IPS-18a (cell line): ENCODE measurements around the gene TK2.

Experiments
- H3K27ac ChIP-seq: one replicate; pipeline ENCODE4 v1.5.1; 2013; ENCODE audit warnings: low read length
- H3K27me3 ChIP-seq: one replicate; pipeline ENCODE4 v1.6.1; 2013; ENCODE audit warnings: mild to moderate bottlenecking, low read length; ENCODE audit not compliant: control insufficient read depth, insufficient read depth
- H3K36me3 ChIP-seq: one replicate; pipeline ENCODE4 v1.6.1; 2013; ENCODE audit warnings: low read depth, low read length; ENCODE audit not compliant: control insufficient read depth
- H3K4me1 ChIP-seq: one replicate; pipeline ENCODE4 v1.6.1; 2013; ENCODE audit warnings: low read depth, low read length; ENCODE audit not compliant: control insufficient read depth
- H3K4me3 ChIP-seq: one replicate; pipeline ENCODE4 v1.5.1; 2013; ENCODE audit warnings: low read length
- H3K9ac ChIP-seq: one replicate; pipeline ENCODE4 v1.6.1; 2013; ENCODE audit warnings: mild to moderate bottlenecking, low read length, moderate library complexity
- H3K9me3 ChIP-seq: one replicate; pipeline ENCODE4 v1.6.1; 2013; ENCODE audit warnings: low read depth, low read length; ENCODE audit not compliant: control insufficient read depth

The TK2 gene

DNA sequence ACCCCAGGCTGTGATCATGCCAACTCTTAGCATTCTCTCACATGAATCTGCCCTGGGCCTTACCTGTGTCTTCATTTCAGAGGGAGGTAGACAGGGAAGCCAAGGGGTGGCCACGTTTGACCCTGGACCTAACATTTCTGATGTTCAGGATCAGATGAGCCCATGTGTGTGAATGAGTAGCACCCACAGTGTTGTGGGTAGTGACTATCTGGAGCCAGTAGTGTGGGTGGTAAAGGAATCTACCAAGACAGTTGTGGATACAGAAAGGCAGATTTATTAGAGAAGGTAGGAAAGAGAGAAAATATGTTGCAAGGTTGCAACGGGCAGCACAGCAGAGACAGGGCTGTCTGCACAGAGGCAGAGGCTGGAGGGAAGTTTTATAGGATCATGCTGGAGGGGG lies 60.5 kb downstream of the TK2 start:
- Histone ChIP-seq H3K27ac (no peak overlapping the region), H3K27me3 (no peaks in the 10 kb centered on the region), H3K9me3 (no peaks in the 10 kb centered on the region), H3K9ac (no peak overlapping the region), H3K36me3 (no peaks in the 10 kb centered on the region), H3K4me1 (no peaks in the 10 kb centered on the region), H3K4me3 (no peak overlapping the region)

DNA sequence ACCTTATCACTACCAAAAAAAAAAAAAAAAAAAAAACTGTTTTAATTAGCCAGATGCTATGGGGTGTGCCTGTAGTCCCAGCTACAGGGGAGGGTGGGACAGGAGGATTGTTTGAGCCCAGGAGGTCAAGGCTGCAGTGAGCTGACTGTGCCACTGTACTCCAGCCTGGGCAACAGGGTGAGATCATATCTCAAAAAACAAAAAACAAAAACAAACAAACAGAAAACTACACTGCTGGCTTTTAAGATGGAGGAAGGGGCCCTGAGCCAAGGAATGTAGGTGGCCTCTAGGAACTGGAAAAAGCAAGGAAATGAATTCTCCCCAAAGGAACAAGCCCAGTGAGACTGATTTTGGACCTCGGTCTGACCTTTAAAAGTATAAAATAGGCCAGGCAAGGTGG lies 61.4 kb downstream of the TK2 start:
- H3K4me3 ChIP-seq: no peak overlapping the region
- H3K9ac ChIP-seq: no peak overlapping the region
- H3K27ac ChIP-seq: no peak overlapping the region
- no peaks in the 10 kb centered on the region for H3K27me3 ChIP-seq
- H3K9me3 ChIP-seq: no peaks in the 10 kb centered on the region
- H3K4me1 ChIP-seq: no peaks in the 10 kb centered on the region
- no peaks in the 10 kb centered on the region for H3K36me3 ChIP-seq

DNA sequence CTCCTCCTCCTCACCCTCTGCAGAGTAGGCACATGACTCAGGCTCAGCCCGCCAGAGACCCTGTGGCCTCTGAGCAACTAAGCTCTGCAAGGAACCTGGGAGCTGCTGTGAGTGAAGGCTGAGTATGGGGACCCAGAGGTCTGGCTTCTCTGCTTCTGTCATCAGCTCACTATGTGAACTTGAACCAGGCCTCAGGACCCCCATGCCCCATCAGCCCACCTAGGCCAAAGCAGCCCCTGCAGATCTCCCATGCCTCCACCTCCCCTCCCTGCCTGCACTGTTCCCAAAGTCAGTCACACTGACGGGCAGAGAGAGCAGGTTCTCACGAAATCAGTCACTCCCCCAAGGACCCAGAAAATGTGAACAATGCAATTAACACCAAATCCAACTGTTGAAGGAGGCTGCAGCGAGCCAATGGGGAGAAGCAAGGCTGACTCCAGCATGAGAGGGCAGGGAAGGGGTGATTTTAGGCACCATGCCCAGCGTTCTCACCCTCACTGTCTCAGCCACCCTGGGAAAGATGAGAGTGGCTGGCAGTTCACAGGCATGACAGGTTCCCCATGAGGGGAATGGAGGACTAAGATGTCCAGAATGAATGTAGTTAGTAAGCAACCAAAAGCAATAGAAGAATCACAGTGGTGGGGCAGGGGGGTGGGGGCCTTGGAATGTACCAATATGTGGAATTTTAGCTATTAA lies 62.2 kb downstream of the TK2 start:
- H3K27me3 ChIP-seq: no peaks in the 10 kb centered on the region
- H3K4me3 ChIP-seq: no peak overlapping the region
- no peaks in the 10 kb centered on the region for H3K4me1 ChIP-seq
- no peaks in the 10 kb centered on the region for H3K9me3 ChIP-seq
- H3K27ac ChIP-seq: no peak overlapping the region
- H3K9ac ChIP-seq: no peak overlapping the region
- no peaks in the 10 kb centered on the region for H3K36me3 ChIP-seq

DNA sequence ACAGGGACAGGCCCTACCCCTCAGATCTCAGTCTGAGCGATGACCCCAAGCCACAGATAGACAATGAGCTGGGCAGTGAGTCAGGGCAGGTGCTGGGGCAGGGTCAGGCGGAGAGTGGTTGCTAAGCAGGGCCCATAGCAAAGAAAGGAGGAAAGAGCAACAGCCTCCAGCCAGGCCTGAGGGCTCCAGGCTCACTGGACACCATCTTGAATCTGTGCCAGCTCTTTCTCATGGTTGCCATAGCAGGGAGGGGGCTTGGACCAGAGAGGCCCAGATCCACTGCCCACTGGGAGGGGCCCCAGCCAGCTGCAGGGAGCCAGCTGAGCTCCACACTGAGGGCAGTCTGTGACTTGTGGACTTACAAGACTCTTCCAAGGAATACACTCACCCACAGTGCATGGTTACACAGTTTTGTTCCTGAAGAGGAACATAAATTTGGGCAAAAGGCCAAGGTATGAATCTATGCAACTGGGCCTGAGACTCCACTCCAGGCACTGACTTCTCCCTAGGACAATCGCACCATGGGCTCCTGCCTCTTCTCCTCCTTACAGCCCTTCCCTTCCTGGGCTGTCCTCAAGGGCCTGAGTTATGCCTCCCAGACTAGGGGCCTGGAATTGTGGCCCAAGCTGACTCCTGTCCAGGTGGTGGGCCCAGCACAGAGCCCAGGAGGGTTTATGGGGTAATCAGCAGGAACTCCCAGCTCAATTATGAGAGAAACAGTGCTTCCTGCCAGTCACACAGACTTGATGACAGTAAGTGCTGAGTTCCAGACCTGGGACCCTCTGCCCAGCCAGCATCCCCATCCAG lies 62.9 kb downstream of the TK2 start:
- Histone ChIP-seq H3K4me1 (no peaks in the 10 kb centered on the region), H3K27me3 (no peaks in the 10 kb centered on the region), H3K9me3 (no peaks in the 10 kb centered on the region), H3K27ac (no peak overlapping the region), H3K9ac (no peak overlapping the region), H3K4me3 (no peak overlapping the region), H3K36me3 (no peaks in the 10 kb centered on the region)

DNA sequence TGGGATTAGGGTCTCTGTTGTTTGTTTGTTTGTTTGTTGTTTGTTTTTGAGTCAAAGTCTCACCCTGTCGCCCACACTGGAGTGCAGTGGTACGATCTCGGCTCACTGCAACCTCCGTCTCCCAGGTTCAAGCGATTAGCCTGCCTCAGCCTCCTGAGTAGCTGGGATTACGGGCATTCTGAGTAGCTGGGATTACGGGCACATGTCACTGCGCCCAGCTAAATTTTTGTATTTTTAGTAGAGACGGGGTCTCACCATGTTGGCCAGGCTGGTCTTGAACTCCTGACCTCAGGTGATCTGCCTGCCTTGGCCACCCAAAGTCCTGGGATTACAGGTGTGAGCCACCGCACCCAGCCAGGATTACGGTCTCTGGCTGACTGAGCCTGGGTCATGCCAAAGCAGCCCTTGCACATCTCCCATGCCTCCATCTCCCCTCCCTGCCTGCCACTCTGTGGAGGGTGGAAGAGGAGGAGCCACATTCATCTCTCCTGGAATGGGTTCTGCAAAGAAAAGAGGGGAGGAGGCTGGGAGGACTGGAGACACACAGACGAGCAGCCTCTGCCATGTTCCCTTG lies 63.6 kb downstream of the TK2 start:
- H3K27me3 ChIP-seq: no peaks in the 10 kb centered on the region
- H3K4me3 ChIP-seq: no peak overlapping the region
- no peaks in the 10 kb centered on the region for H3K4me1 ChIP-seq
- H3K36me3 ChIP-seq: no peaks in the 10 kb centered on the region
- no peaks in the 10 kb centered on the region for H3K9me3 ChIP-seq
- no peak overlapping the region for H3K9ac ChIP-seq
- H3K27ac ChIP-seq: no peak overlapping the region

DNA sequence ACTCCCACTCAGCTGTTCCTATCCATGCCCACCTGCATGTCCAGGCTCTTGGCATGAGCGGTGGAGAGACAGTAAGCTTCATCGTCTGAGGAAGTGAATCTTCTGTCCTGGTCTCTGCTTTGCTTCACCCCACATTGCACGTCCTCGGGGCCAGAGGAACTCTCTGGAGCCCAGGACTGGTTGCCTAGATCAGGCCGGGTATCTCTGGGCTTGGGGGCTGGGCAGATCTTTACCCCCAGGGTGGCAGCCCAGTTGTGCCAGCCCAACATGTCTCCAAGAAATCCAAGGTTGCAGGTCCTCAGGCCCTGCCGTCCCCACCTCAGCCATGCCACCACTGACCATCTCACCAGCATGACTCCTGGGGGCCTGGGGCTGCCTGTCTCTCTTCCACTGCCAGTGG lies 64.5 kb downstream of the TK2 start:
- H3K4me1 ChIP-seq: no peaks in the 10 kb centered on the region
- H3K27ac ChIP-seq: no peak overlapping the region
- no peaks in the 10 kb centered on the region for H3K9me3 ChIP-seq
- H3K9ac ChIP-seq: no peak overlapping the region
- no peaks in the 10 kb centered on the region for H3K36me3 ChIP-seq
- H3K27me3 ChIP-seq: no peaks in the 10 kb centered on the region
- H3K4me3 ChIP-seq: no peak overlapping the region

DNA sequence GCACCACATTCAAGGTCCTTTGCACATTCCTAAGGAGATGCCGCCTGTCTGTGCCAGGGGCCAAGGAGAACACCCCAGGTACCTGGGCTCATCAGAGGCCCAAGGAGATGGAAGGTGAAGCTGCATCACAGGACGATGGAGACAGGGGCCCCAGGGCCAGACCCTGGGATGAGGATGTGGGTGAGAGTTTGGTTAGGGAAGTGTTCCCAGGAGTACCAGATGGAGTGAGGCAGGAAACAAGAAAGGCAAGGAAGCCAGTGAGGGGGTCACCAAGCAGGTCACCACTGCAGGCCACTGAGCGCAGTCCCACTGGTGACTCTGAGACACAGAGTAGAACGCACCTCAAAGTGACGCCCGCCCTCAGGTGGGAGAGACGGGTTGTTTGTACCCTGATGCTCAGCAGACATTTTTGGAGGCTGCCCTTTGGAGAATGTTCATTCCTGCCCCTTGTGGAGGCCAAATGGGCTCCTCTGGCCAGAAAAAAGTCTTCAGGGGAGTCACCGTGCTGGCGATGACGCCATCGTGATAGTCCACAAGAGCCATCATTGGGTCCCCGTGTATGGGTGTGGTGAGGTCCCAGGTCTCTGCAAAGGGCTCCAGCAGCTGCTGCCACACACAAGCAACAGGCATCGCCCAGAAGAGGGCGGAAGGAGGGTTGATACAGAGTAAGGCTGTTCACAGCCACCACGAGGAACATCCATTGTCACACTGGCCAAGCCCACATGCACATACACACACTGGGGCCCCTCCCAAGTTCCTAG lies 65.3 kb downstream of the TK2 start:
- Histone ChIP-seq H3K36me3 (no peaks in the 10 kb centered on the region), H3K4me1 (no peaks in the 10 kb centered on the region), H3K27ac (no peak overlapping the region), H3K4me3 (no peak overlapping the region), H3K27me3 (no peaks in the 10 kb centered on the region), H3K9ac (no peak overlapping the region), H3K9me3 (no peaks in the 10 kb centered on the region)

DNA sequence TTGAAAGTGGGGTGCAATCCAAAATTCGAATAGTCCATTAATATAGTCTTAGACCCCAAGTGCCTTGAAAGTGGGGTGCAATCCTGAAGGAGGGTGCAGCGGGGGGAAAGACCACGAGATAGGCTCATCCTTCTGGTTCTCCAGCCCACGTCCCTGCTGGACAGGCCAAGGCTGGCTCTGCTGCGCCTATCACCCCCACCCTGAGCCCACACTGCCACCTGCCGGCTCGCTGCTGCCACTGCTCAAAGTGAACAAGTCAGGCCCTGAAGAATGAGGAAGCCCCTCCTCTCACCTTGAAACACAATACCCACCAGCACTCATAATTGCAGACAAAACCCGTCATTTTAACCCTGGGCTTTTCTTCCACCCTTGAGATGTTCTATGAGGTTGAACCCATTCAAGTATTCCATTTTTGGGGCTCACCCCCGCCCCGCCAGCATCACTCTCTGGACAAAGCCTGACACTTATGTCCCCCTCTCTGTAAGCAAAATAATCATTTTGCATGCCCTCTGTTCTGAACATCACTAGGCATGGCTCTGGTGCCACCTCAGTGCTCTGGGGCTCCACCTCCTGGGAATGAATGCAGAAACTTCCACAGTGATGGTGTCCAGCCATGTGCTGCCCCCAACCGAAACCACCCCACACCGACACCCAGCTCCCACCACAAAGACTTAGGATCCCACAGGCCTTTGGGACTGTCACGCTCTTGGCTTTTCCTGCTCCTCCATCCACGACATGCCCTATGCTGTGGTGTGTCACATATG lies 66.1 kb downstream of the TK2 start:
- Histone ChIP-seq H3K27me3 (no peaks in the 10 kb centered on the region), H3K9ac (no peak overlapping the region), H3K27ac (no peak overlapping the region), H3K4me3 (no peak overlapping the region), H3K36me3 (no peaks in the 10 kb centered on the region), H3K9me3 (no peaks in the 10 kb centered on the region), H3K4me1 (no peaks in the 10 kb centered on the region)

DNA sequence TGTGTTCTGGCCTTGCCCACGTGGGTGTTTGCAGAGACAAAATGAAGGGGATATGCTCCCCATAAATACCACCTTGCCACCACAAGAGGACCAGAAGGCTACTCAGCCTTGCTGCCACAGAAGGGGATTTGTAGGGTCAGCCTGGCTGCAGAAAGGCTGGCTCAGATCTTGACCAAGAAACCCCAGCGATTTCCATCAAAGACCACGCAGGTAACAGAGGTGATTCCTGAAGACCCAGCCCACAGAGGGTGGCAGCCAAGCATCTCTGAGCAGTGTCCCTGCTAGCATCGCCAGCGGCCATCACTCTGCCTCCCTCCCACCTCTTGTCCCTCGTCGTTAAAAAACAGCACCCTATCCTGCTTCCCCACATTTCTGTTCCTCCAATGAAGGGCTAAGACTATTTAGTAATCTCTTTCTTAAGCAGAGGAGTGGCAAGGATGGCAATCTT lies 68.0 kb downstream of the TK2 start:
- Histone ChIP-seq H3K27me3 (no peaks in the 10 kb centered on the region), H3K9me3 (no peaks in the 10 kb centered on the region), H3K4me3 (no peak overlapping the region), H3K4me1 (no peaks in the 10 kb centered on the region), H3K36me3 (no peaks in the 10 kb centered on the region), H3K27ac (no peak overlapping the region), H3K9ac (no peak overlapping the region)

DNA sequence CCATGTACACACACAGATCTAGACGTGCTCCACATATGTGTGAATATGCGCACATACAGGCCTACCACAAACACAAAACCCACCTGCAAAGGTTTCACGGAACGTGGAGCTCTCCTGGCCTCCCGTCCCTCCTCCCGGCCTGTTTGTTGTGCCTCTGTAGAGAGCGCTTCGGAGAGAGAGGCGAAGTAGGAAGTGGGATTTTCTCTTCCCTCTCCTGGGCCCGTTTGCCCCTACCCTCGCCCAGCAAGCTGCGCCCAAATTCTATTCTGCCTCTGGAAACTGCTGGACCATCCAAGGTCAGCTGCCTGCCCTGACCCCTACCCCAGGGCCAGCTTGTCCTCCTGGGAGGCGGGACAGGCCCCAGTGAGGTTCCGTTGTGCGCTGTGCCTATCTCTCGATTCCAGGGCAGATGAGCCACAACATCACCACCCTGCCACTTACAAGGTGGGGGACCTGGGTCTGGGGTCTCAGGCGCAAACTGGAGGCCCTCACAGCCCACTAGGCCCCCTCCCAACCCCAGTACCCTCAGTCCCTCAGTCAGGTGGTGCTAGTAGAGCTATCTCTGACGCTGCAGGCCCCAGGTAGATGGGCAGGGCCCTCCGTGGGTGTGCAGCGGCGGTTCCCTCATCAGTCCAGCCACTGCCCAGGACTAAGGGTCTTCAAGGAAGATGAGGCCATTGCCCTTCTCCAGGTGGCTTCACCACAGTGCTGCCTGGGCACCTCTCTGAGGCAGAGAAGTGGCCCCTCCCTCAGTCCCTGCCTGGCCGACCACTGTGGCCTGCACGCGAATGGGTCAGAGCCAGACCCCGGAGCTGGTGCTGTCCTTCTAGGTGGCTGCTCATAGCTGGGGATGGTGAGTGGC lies 68.6 kb downstream of the TK2 start:
- H3K4me3 ChIP-seq: no peak overlapping the region
- no peak overlapping the region for H3K9ac ChIP-seq
- no peaks in the 10 kb centered on the region for H3K36me3 ChIP-seq
- H3K9me3 ChIP-seq: no peaks in the 10 kb centered on the region
- no peak overlapping the region for H3K27ac ChIP-seq
- H3K4me1 ChIP-seq: no peaks in the 10 kb centered on the region
- H3K27me3 ChIP-seq: no peaks in the 10 kb centered on the region
